Measurements from ENCODE around the gene MRPL52.

DNA sequence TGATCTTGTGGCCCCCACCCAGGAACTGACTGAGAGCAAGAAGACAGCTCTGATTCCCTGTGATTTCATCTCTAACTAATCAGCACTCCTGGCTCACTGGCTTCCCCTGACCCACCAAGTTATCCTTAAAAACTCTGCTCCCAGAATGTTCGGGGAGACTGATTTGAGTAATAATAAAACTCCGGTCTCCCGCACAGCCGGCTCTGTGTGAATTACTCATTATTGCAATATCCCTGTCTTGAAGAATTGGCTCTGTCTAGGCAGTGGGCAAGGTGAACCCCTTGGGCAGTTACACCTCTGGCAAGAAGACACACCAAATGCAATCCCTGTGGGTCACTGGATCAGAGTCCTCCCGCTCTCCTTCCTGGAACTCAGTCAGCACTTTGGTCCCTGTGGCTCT lies 35.7 kb upstream of the MRPL52 start:
- TF ChIP-seq, protein P1, sequence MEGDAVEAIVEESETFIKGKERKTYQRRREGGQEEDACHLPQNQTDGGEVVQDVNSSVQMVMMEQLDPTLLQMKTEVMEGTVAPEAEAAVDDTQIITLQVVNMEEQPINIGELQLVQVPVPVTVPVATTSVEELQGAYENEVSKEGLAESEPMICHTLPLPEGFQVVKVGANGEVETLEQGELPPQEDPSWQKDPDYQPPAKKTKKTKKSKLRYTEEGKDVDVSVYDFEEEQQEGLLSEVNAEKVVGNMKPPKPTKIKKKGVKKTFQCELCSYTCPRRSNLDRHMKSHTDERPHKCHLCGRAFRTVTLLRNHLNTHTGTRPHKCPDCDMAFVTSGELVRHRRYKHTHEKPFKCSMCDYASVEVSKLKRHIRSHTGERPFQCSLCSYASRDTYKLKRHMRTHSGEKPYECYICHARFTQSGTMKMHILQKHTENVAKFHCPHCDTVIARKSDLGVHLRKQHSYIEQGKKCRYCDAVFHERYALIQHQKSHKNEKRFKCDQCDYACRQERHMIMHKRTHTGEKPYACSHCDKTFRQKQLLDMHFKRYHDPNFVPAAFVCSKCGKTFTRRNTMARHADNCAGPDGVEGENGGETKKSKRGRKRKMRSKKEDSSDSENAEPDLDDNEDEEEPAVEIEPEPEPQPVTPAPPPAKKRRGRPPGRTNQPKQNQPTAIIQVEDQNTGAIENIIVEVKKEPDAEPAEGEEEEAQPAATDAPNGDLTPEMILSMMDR (IDR thresholded peaks at IDR 0.05): no peak
- TF ChIP-seq POLR2A (IDR thresholded peaks at IDR 0.05) (no peak), POLR2AphosphoS5 (IDR thresholded peaks at IDR 0.05) (no peak), EP300 (IDR thresholded peaks at IDR 0.05) (no peak)

All from stomach (tissue), 4 donors.